GM21360 (cell line): Measurements from ENCODE around the gene ODF2L.

Experiments
- ATAC-seq: cut with Tn5 transposase; IDR thresholded peaks from one replicate; pipeline ENCODE4 v1.9.1; 2021; ENCODE audit warnings: mild to moderate bottlenecking, moderate library complexity; ENCODE audit not compliant: unreplicated experiment

Gene ODF2L

DNA sequence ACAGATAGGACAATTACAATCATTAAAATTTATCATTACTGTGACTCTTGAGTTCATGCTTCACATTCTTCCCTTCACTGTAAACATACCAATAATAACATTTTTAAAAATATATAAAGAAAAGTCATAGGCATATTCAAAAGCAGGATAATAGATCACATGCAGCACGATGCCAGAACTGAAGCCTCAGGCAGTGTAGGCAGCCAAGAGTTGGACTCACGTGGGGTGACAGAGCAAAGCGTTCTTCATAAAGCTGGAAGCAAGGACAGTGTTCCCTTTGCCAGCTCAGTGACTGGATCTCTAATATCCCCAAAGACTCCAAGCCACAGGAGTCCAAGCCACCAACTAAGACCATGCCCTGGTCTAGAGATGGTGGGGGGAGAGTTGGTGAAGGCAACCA, 77.7 kb downstream of the ODF2L start:
- ATAC-seq = no peak

DNA sequence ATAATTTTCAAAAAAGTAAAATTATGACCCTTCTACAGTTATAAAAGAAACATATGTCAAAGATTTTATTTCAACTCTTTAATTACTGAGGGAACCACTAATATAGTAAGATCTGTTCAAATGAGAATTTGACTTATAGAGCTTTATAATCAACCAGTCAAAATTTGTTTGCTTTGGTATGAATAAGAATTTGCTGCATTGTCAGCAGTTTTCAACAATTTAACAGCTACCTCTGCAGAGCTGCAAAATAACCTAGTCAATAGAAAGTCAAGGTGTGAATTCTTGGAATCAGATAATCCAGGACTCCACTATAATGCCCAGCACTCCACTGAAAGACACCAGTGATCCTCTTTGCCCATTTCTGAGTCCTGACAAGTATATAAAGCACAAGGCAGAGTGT, 78.2 kb downstream of the ODF2L start:
- no peak for ATAC-seq

DNA sequence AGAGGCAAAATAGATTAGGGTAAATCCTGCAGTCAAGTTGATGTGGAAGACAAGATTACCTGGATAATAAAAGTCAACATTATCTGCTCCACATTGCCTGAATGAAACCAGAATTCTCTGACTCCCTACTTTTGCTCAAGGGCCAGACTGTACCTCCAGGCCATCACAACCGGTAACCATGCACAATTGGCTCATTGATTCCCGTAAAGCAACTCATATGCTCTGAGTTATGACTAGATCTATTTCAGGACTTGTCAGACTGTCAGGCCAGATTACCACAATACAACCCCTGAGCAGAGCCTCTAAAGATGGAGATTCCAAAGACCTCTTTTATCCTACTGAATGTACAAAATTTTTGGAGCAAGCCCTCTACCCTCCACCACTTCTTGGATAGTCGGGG, 90.4 kb downstream of the ODF2L start:
- ATAC-seq = no peak

DNA sequence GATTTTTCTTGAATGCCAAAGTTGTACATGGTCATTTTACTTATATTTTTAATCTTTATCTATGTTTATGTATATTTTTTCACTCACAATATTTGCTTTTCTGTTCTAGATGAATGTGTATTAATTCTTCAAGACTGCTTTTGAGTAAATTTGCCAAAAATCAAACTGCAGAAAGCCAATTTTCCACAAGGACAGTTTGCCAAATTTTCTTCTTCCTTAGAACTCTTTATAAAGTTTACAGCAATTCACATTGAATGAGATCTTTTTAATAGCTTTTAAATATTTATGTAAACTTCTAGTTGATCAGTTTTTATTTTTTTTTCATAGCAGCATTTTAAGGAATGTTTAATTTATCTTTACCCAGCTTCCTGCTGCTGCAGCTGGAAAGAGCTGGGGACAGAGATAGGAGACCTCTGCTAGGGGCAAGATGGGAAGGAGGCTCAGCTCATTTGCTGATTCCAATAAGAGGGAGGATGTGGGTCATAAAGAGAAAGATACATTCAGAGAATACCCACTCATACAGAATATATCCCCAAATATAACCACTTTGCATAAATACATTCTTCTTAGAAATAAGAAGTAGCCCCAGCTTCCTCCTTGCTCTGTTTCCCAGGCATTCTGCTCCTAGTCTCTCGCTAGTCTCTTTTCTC, 93.0 kb downstream of the ODF2L start:
- no peak for ATAC-seq
